ENCODE data around the gene BEND3. TPM values are rescaled to one million over a fixed set of nuclear protein-coding genes. Genes with fewer than 3 reads are reported as not detected.
A peak's percentile ranks its signal among the peaks of the same experiment; 100 is the strongest.

The BEND3 gene
- total and polyA plus RNA-seq, 2 of the 8 experiments (the other 6 are each of a cell fraction or from before 2014, with no cell fraction given): 25.2 to 38.8 TPM

- no peak overlapping the region for H3K4me2 ChIP-seq (ENCODE audit: insufficient read depth in 1 of 2, low read depth in 2 of 2, low read length in 2 of 2)
- no peak overlapping the region for H4K8ac ChIP-seq (ENCODE audit: extremely low read depth, insufficient read depth, low read length)
- H3K4me1 ChIP-seq (replicated peaks in 1 of 4; ENCODE audit: control insufficient read depth in 3 of 4, insufficient read depth in 4 of 4, low read length in 3 of 4): peaks cover 18 to 28% (median 24%) of the 10 kb centered on the region in 4 experiments
- no peak overlapping the region; the same call in 1 of the 2 replicates for H3K27ac ChIP-seq (ENCODE audit: low read depth, low read length)
- H3K9me3 ChIP-seq (ENCODE audit: insufficient read depth in 2 of 2, low read depth in 1 of 2, low read length in 1 of 2): no peaks in the 10 kb centered on the region
- H4K20me1 ChIP-seq (replicated peaks in 1 of 2; ENCODE audit: control insufficient read depth in 1 of 2, insufficient read depth in 2 of 2, low read length in 2 of 2): no peaks in the 10 kb centered on the region
- H3K4me3 ChIP-seq (ENCODE audit: extremely low read depth in 1 of 4, insufficient read depth in 2 of 4, low read depth in 3 of 4, low read length in 4 of 4): no peak overlapping the region
- H3K27me3 ChIP-seq (replicated peaks in 1 of 4; ENCODE audit: control insufficient read depth in 3 of 4, extremely low read depth in 1 of 4, insufficient read depth in 3 of 4, low read length in 3 of 4): no peaks in the 10 kb centered on the region
- H2AK5ac ChIP-seq (ENCODE audit: low read depth, low read length): peak overlapping the region; percentile 94
- TF ChIP-seq KDM4A (IDR thresholded peaks at IDR 0.05; ENCODE audit: low read depth, low read length, severe bottlenecking) (no peak), TBP (IDR thresholded peaks at IDR 0.05; ENCODE audit: low read depth, low read length) (no peak), SP4 (IDR thresholded peaks at IDR 0.05; ENCODE audit: low read length) (no peak), HDAC2 (IDR thresholded peaks at IDR 0.05; ENCODE audit: borderline replicate concordance in 1 of 2, low read depth in 2 of 2, low read length in 2 of 2) (no peak), SP2 (IDR thresholded peaks at IDR 0.05; ENCODE audit: low read length) (no peak), PHF8 (conservative IDR thresholded peaks at IDR 0.05; ENCODE audit: low read depth, low read length) (no peak), POLR2A (IDR thresholded peaks at IDR 0.05; ENCODE audit: control extremely low read depth in 1 of 2, low read depth in 2 of 2, low read length in 2 of 2) (no peak), SIRT6 (IDR thresholded peaks at IDR 0.05; ENCODE audit: low read length) (no peak), SRF (IDR thresholded peaks at IDR 0.05; ENCODE audit: low read depth, low read length) (no peak), CHD2 (IDR thresholded peaks at IDR 0.05; ENCODE audit: low read length) (no peak), YY1 (IDR thresholded peaks at IDR 0.05; ENCODE audit: low read depth, low read length) (no peak), RAD21 (IDR thresholded peaks at IDR 0.05 in 1 of 2, conservative IDR thresholded peaks at IDR 0.05 in 1 of 2; ENCODE audit: low read depth in 2 of 2, low read length in 2 of 2) (no peak)
- peaks cover 0 to 61% of the 10 kb centered on the region in 2 experiments; a peak in 3 of 4 replicates for H3K79me2 ChIP-seq (ENCODE audit: control insufficient read depth in 1 of 2, insufficient read depth in 2 of 2, low read length in 2 of 2)
- no peak for DNase-seq (ENCODE audit: low read depth in 1 of 2, low spot score in 2 of 2)
- H3K23me2 ChIP-seq (ENCODE audit: low read depth, low read length): no peaks in the 10 kb centered on the region; the same call in 1 of the 2 replicates
- no peak overlapping the region for H3K56ac ChIP-seq (replicated peaks; ENCODE audit: insufficient read length, low read depth, low read length)
- H3K23ac ChIP-seq (ENCODE audit: insufficient read length): no peak overlapping the region
- ChIA-PET CTCF (ENCODE audit: partially characterized antibody) (interaction anchor here (1.3 to 1.9 kb wide), 6 partner anchors 12 to 77 kb away, joined by 4 to 9 read pairs (median 4); partner anchors contain the start of gene BEND3), POLR2A (ENCODE audit: partially characterized antibody) (interaction anchor here (2.1 to 4.8 kb wide), 2 partner anchors 12 to 14 kb away, joined by 20 to 27 read pairs; partner anchors contain the start of gene BEND3)
- H3K18ac ChIP-seq (ENCODE audit: extremely low read depth, low read length): peak overlapping the region; percentile 40
- H2BK20ac ChIP-seq (ENCODE audit: low read length): peak overlapping the region; percentile 98; the same call in 1 of the 2 replicates
- no peak overlapping the region for H2AFZ ChIP-seq (ENCODE audit: low read length)
- WGBS, 2 experiments (ENCODE audit: extremely low coverage in 1 of 2, insufficient coverage in 1 of 2, insufficient read length in 1 of 2, insufficient replicate concordance in 2 of 2, low coverage in 1 of 2, low lambda C conversion rate in 2 of 2, missing lambda C conversion rate in 1 of 2): 86 to 100% methylated on average over 1 to 9 of the region's 9 CpGs
- peak overlapping the region; percentile 66 for H4K91ac ChIP-seq (replicated peaks; ENCODE audit: insufficient read length, low read length)
- peak overlapping the region; percentile 95 for H2BK15ac ChIP-seq (ENCODE audit: low read length)
- H3K14ac ChIP-seq (ENCODE audit: insufficient read length): no peak overlapping the region
- peak overlapping the region; percentile 58; the same call in 1 of the 2 replicates for H2BK5ac ChIP-seq (ENCODE audit: low read depth, low read length)
- H3K9ac ChIP-seq (replicated peaks in 1 of 4; ENCODE audit: extremely low read depth in 1 of 4, low read depth in 3 of 4, low read length in 3 of 4): no peak overlapping the region
- H3K4ac ChIP-seq (replicated peaks; ENCODE audit: insufficient read length, low read depth, low read length): no peak overlapping the region
- peak overlapping the region; percentile 98; the same call in 1 of the 2 replicates for H2BK12ac ChIP-seq (ENCODE audit: low read depth, low read length)
- no peak overlapping the region for H4K5ac ChIP-seq (ENCODE audit: insufficient read length, low read depth, low read length)
- no peak overlapping the region for H2BK120ac ChIP-seq (replicated peaks; ENCODE audit: low read depth, low read length)
- peaks cover 8% of the 10 kb centered on the region; the same call in 1 of the 2 replicates for H3K79me1 ChIP-seq (ENCODE audit: low read depth, low read length)
- FAIRE-seq: no peak
- H3K36me3 ChIP-seq (ENCODE audit: control insufficient read depth in 2 of 4, insufficient read depth in 4 of 4, low read length in 3 of 4): peaks cover 0 to 16% (median 6%) of the 10 kb centered on the region in 4 experiments; a peak in 6 of 8 replicates
Observed at GRCh38 chr6:107101686-107102413, 13.5 kb downstream of the BEND3 start.
